ENCODE data around the gene SLC44A1.

- TF ChIP-seq CTCF (IDR thresholded peaks at IDR 0.05; ENCODE audit: low read depth, low read length) (no peak), MAX (IDR thresholded peaks at IDR 0.05; ENCODE audit: low read depth, low read length) (no peak), POLR2A (IDR thresholded peaks at IDR 0.05; ENCODE audit: extremely low read depth, insufficient read length) (no peak), MYC (IDR thresholded peaks at IDR 0.05; ENCODE audit: low read depth, low read length) (no peak)
These were observed 74.9 kb downstream of the SLC44A1 start for GRCh38 chr9:105319202-105319813.

Measured in NB4 (cell line).